Activated CD4-positive, alpha-beta memory T cell treated with anti-CD3 and anti-CD28 coated beads for 36 hours (primary cell): ENCODE results near the gene MDH1B. TPM values are rescaled to one million over a fixed set of nuclear protein-coding genes. Genes with fewer than 3 reads are reported as not detected.
A peak's percentile ranks its signal among the peaks of the same experiment; 100 is the strongest.
"Not testable (repeated sequence)": the region's sequence is repeated elsewhere in the genome, so short reads cannot be mapped to it uniquely, and the experiment has no call there.

Source experiments
- CTCF ChIA-PET: fragments of 350-600 bp; sonication (Branson Sonifier 250); formaldehyde crosslinking; loops from one replicate; lab custom pipeline; 2021; ENCODE audit warnings: antibody characterized with exemption, inconsistent platforms; lab: Charles Lee
- POLR2A ChIA-PET: fragments of 350-600 bp; sonication (Branson Sonifier 250); formaldehyde crosslinking; loops from one replicate; lab custom pipeline; 2021; ENCODE audit warnings: antibody characterized with exemption; lab: Charles Lee
- DNase-seq: peaks from one replicate; pipeline ENCODE4 v3.0.0-alpha.2; 2020
- H3K27ac Mint-ChIP-seq: one replicate; pipeline ENCODE4 v1.8.0; 2021; ENCODE audit warnings: mixed read lengths
- H3K27me3 Mint-ChIP-seq: one replicate; pipeline ENCODE4 v1.8.0; 2021; ENCODE audit warnings: mixed read lengths
- H3K36me3 Mint-ChIP-seq: one replicate; pipeline ENCODE4 v1.8.0; 2021; ENCODE audit warnings: mixed read lengths
- H3K4me1 Mint-ChIP-seq: one replicate; pipeline ENCODE4 v1.8.0; 2021; ENCODE audit warnings: low read depth, mixed read lengths
- H3K4me3 Mint-ChIP-seq: one replicate; pipeline ENCODE4 v1.8.0; 2021; ENCODE audit warnings: mild to moderate bottlenecking, mixed read lengths
- H3K9me3 Mint-ChIP-seq: one replicate; pipeline ENCODE4 v1.8.0; 2021; ENCODE audit warnings: mixed read lengths
- intact Hi-C: fragments of 100-400 bp; cut with micrococcal nuclease; formaldehyde crosslinking; loops from one replicate; pipeline ENCODE4 v1.15.1; 2023
- total RNA-seq, 2 experiments: library from RNA; stranded (reverse); gene quantifications; one replicate each; pipeline ENCODE4 v1.2.3, GENCODE V29; 2021

The MDH1B gene
- under 1 TPM; 0.74 to 0.87 TPM for total RNA-seq

GRCh38 chr2:206765242-206766056, at the start of gene MDH1B, which contains the start of gene FASTKD2:
TSS of gene MDH1B (minus strand) at chr2:206765328. CDS start at chr2:206765271, 57 bp downstream.
TSS of gene FASTKD2 (plus strand) at chr2:206765606. CDS start at chr2:206766694, 1,088 bp downstream.
- DNase-seq = peak; percentile 94
- Mint-ChIP-seq H3K27ac (peak within 1 kb of the TSS; percentile 96), H3K4me3 (peak within 1 kb of the TSS; percentile 93), H3K27me3 (no peaks in the 10 kb centered on the region), H3K36me3 (peaks cover 11% of the 10 kb centered on the region), H3K9me3 (no peaks in the 10 kb centered on the region), H3K4me1 (peaks cover 31% of the 10 kb centered on the region)
- intact Hi-C loops = loop anchor here (1.0 to 10.0 kb wide), 10 partner anchors 28 to 1502 kb away; partner anchors contain the start of genes CREB1, EEF1B2, INO80D and NDUFS1
- CTCF ChIA-PET = interaction anchor here (0.9 to 2.1 kb wide), 4 partner anchors 16 to 32 kb away, joined by 3 to 9 read pairs (median 3); no protein-coding TSS in a partner anchor
- POLR2A ChIA-PET = interaction anchor here (0.9 to 1.6 kb wide), 7 partner anchors 9 to 765 kb away, joined by 3 to 11 read pairs (median 4); partner anchors contain the start of genes CREB1 and KLF7

GRCh38 chr2:206814498-206814897, 49.4 kb upstream of the MDH1B start:
- Mint-ChIP-seq H3K4me1 (no peaks in the 10 kb centered on the region), H3K27me3 (no peaks in the 10 kb centered on the region), H3K4me3 (no peak overlapping the region), H3K36me3 (peaks cover 3% of the 10 kb centered on the region), H3K27ac (no peak overlapping the region), H3K9me3 (no peaks in the 10 kb centered on the region)
- DNase-seq = no peak
- POLR2A ChIA-PET = no interaction called here
- CTCF ChIA-PET = interaction anchor here (0.8 kb wide), 1 partner anchor 14 kb away, joined by 3 read pairs; no protein-coding TSS in a partner anchor
- intact Hi-C loops = no loop called here

GRCh38 chr2:206812471-206812870, 47.3 kb upstream of the MDH1B start:
- H3K9me3 Mint-ChIP-seq, POLR2A ChIA-PET, H3K27me3 Mint-ChIP-seq, H3K4me3 Mint-ChIP-seq, H3K4me1 Mint-ChIP-seq, intact Hi-C loops, H3K36me3 Mint-ChIP-seq, H3K27ac Mint-ChIP-seq, DNase-seq, CTCF ChIA-PET: not testable (repeated sequence)

DNA sequence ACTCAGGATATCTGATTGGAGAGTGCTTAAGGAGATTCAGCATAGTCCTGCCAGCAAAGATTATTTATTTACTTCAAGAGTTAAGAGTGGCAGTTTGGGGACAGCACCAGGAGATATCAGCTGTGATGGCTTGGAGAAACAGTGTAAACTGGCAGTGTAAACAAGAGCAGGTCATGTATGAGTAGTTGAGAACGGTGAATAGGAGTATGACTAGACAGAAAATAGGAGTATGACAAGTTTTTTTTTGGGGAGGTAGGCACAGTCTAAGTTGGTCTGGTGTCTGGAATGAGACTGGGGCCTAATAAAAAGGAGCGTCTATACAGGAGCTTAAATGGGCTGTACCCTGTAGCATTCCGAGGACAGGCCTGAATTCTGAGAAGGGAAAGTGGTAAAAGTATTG, 42.5 kb upstream of the MDH1B start:
- H3K4me1 Mint-ChIP-seq, DNase-seq, intact Hi-C loops, POLR2A ChIA-PET, H3K27me3 Mint-ChIP-seq, H3K9me3 Mint-ChIP-seq, H3K4me3 Mint-ChIP-seq, CTCF ChIA-PET, H3K27ac Mint-ChIP-seq, H3K36me3 Mint-ChIP-seq: not testable (repeated sequence)

GRCh38 chr2:206805887-206806607, 40.9 kb upstream of the MDH1B start:
- H3K4me3 Mint-ChIP-seq = no peak overlapping the region
- intact Hi-C loops = no loop called here
- no peak overlapping the region for H3K27ac Mint-ChIP-seq
- ChIA-PET POLR2A (no interaction called here), CTCF (no interaction called here)
- H3K27me3 Mint-ChIP-seq = no peaks in the 10 kb centered on the region
- no peaks in the 10 kb centered on the region for H3K9me3 Mint-ChIP-seq
- H3K4me1 Mint-ChIP-seq = no peaks in the 10 kb centered on the region
- no peak for DNase-seq
- no peaks in the 10 kb centered on the region for H3K36me3 Mint-ChIP-seq

DNA sequence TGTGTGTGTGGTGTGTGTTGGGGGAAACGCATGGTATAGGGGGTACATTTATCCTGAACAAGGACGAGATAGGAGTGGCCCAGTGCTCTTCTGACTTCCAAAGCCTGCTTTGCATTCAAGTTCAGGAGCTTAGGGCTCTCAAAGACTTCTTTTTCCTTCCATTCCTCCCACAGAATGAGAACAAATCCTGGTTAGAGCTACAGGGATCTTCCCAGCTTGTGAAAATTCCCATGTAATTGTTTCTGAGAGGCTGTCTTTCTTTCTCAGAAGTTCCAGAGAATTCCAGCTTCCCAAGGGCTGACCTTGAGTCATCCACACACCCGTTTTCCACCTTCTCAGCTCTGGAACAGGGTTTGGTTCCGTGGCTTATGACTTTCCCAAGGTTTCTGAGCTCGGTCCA, 39.2 kb upstream of the MDH1B start:
- Mint-ChIP-seq H3K27me3 (no peaks in the 10 kb centered on the region), H3K4me3 (no peak overlapping the region), H3K4me1 (peaks cover 6% of the 10 kb centered on the region), H3K36me3 (no peaks in the 10 kb centered on the region), H3K9me3 (no peaks in the 10 kb centered on the region), H3K27ac (no peak overlapping the region)
- ChIA-PET POLR2A (no interaction called here), CTCF (no interaction called here)
- intact Hi-C loops = loop anchor here (5.0 kb wide), 1 partner anchor 183 kb away; no protein-coding TSS in a partner anchor
- DNase-seq = no peak

DNA sequence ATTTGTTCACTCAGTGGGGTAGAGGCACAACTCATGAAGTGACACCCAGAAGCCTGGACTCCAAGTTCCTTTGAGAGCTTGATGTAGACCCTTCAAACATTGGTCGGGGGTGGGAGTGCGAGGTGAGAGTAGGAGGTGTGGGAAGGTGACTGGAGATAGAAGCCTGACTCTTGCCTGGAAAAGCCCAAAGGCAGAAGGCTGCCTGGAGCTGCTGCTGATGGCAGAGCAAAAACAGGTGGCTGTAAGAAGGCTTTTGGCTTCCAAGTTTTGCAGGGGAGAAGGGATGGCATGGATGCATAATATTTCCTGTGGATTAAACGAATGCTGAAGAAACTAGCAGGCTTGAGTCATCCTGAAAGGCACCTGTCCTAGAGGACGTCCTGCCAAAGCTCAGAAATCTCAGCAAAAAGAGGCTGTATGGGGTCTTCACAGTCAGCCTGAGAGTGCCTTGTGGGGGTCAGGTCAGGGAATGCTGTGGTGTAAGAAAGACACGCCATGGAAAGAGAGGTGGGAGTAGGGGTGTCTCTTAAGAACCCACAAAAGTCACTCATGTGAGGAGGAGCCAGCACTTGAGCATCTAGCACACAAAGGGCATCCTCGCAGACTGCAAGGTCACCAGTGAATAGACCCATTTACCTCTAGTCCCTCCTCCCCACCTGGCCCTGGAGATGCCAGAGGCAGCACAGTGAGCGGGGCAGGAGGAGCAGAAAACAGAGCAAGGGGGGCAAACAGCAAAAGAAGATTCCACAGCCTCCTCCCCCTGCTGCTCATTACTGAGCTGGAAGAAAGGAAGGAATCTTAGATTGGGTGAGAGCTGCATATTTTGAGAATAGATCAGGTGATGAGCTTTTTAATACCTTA, 37.8 kb upstream of the MDH1B start:
- ChIA-PET POLR2A (no interaction called here), CTCF (no interaction called here)
- intact Hi-C loops = loop anchor here (5.0 kb wide), 1 partner anchor 184 kb away; no protein-coding TSS in a partner anchor
- peaks cover 2% of the 10 kb centered on the region for H3K36me3 Mint-ChIP-seq
- no peak overlapping the region for H3K27ac Mint-ChIP-seq
- DNase-seq = no peak
- H3K4me1 Mint-ChIP-seq = peaks cover 13% of the 10 kb centered on the region
- no peak overlapping the region for H3K4me3 Mint-ChIP-seq
- H3K27me3 Mint-ChIP-seq = no peaks in the 10 kb centered on the region
- H3K9me3 Mint-ChIP-seq = no peaks in the 10 kb centered on the region

GRCh38 chr2:206801418-206802189, 36.5 kb upstream of the MDH1B start:
- H3K9me3 Mint-ChIP-seq = no peaks in the 10 kb centered on the region
- no peak for DNase-seq
- H3K4me1 Mint-ChIP-seq = peaks cover 13% of the 10 kb centered on the region
- ChIA-PET CTCF (interaction anchor here (0.8 to 3.7 kb wide), 8 partner anchors 10 to 671 kb away, joined by 3 to 36 read pairs (median 4); no protein-coding TSS in a partner anchor), POLR2A (interaction anchor here (0.6 to 1.4 kb wide), 2 partner anchors 559 to 671 kb away, joined by 3 to 6 read pairs; no protein-coding TSS in a partner anchor)
- H3K27ac Mint-ChIP-seq = no peak overlapping the region
- no peak overlapping the region for H3K4me3 Mint-ChIP-seq
- intact Hi-C loops = loop anchor here (5.0 kb wide), 1 partner anchor 186 kb away; no protein-coding TSS in a partner anchor
- H3K27me3 Mint-ChIP-seq = no peaks in the 10 kb centered on the region
- peaks cover 2% of the 10 kb centered on the region for H3K36me3 Mint-ChIP-seq

DNA sequence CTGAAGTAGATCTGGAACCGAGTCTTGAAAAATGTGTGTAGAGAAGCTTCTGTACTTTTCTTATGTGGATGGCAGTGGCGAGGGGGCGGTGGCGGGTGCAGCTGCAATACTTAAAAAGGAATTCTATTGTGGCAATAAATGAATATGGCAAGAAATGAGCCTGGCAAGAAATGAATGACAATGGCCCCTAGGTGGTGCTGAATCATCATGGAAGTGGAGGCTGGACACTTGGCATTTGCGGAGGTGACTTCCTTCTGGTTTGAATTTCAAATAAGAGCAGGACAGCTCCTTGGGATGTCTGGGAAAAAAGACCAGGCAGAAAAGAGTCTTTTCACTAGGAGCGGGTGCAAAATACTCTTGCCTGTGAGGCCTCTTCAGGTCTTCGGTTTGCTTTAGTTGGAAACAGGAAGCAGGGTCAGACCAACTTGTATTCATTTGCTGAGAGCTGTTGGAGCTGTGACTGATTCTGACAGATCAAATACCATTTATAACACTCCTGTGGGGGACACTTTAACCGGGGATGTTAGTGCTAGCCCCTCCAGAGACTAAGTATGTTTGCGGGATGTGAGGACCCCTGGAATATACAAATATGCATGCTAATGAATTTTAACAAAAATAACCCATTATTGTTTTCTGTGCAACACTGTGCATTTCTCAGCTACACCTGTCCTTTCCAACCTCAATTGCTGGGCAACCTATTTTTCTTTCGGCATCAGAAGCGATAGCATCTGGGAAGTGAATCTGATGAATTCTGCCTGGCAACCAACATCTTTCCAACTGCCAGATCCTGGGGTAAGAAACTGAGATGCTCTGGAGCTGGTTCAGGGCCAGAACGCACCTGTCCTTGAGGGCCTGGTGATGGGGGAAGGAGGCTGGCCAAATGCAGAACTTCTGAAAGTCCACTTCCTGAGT, 35.6 kb upstream of the MDH1B start:
- Mint-ChIP-seq H3K36me3 (peaks cover 2% of the 10 kb centered on the region), H3K9me3 (no peaks in the 10 kb centered on the region), H3K27me3 (no peaks in the 10 kb centered on the region), H3K4me3 (no peak overlapping the region), H3K27ac (no peak overlapping the region), H3K4me1 (peaks cover 13% of the 10 kb centered on the region)
- ChIA-PET POLR2A (interaction anchor here (1.4 kb wide), 1 partner anchor 672 kb away, joined by 6 read pairs; no protein-coding TSS in a partner anchor), CTCF (interaction anchor here (0.8 to 3.7 kb wide), 14 partner anchors 9 to 680 kb away, joined by 3 to 36 read pairs (median 4); partner anchors contain the start of gene KLF7)
- intact Hi-C loops = loop anchor here (1.0 to 5.0 kb wide), 2 partner anchors 187 to 673 kb away; no protein-coding TSS in a partner anchor
- DNase-seq = peak; percentile 57

DNA sequence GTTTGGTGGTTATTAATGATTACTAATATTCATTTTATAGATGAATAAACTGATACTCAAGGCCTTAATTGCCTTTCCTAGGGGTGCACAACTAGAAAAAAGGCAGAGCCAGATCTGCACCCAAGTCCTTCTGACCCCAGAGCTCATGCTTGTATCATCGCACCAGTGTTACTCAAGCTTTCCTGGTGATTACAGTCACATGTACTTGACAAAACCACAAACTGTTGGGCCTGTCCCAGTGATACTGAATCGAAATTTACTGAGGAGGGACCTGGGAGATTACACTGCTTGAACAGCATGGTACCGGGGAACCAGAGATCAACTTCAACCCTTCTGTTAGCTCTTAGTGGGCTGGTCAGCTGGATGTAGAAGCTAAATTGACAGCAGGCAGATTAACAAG, 34.0 kb upstream of the MDH1B start:
- Mint-ChIP-seq H3K4me3 (no peak overlapping the region), H3K27me3 (no peaks in the 10 kb centered on the region), H3K9me3 (no peaks in the 10 kb centered on the region), H3K27ac (no peak overlapping the region), H3K4me1 (peaks cover 13% of the 10 kb centered on the region), H3K36me3 (peaks cover 5% of the 10 kb centered on the region)
- peak; percentile 26 for DNase-seq
- ChIA-PET POLR2A (interaction anchor here (0.9 to 1.2 kb wide), 2 partner anchors 34 to 46 kb away, joined by 3 read pairs; partner anchors contain the start of genes FASTKD2 and MDH1B), CTCF (interaction anchor here (1.0 to 3.7 kb wide), 7 partner anchors 17 to 678 kb away, joined by 3 to 36 read pairs (median 4); partner anchors contain the start of gene KLF7)
- intact Hi-C loops = loop anchor here (10.0 kb wide), 1 partner anchor 536 kb away; no protein-coding TSS in a partner anchor
